ENCODE results near the gene PIWIL4.

- no peak for TF ChIP-seq ZNF302 (tag by site-specific recombination; IDR thresholded peaks at IDR 0.05; ENCODE audit: low read depth)
- no peak for TF ChIP-seq ZBTB1 (tag by site-specific recombination; IDR thresholded peaks at IDR 0.05)
- no peak for TF ChIP-seq CTCF (tag by site-specific recombination; IDR thresholded peaks at IDR 0.05)
- TF ChIP-seq ZNF561 (tag by site-specific recombination; IDR thresholded peaks at IDR 0.05; ENCODE audit: borderline replicate concordance) = no peak
- TF ChIP-seq ZNF37A (tag by site-specific recombination; IDR thresholded peaks at IDR 0.05) = no peak
- no peak for TF ChIP-seq ZNF10 (tag by site-specific recombination; IDR thresholded peaks at IDR 0.05)
- no peak for TF ChIP-seq ZNF529 (tag by site-specific recombination; IDR thresholded peaks at IDR 0.05; ENCODE audit: insufficient replicate concordance)
- TF ChIP-seq ZBTB6 (tag by site-specific recombination; IDR thresholded peaks at IDR 0.05) = no peak
- no peak for TF ChIP-seq TRIM28 (IDR thresholded peaks at IDR 0.05; ENCODE audit: borderline replicate concordance, low read length)
- no peak for TF ChIP-seq ZNF768 (tag by site-specific recombination; IDR thresholded peaks at IDR 0.05)
- TF ChIP-seq, protein P1, sequence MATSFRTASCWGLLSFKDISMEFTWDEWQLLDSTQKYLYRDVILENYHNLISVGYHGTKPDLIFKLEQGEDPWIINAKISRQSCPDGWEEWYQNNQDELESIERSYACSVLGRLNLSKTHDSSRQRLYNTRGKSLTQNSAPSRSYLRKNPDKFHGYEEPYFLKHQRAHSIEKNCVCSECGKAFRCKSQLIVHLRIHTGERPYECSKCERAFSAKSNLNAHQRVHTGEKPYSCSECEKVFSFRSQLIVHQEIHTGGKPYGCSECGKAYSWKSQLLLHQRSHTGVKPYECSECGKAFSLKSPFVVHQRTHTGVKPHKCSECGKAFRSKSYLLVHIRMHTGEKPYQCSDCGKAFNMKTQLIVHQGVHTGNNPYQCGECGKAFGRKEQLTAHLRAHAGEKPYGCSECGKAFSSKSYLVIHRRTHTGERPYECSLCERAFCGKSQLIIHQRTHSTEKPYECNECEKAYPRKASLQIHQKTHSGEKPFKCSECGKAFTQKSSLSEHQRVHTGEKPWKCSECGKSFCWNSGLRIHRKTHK (tag by site-specific recombination; IDR thresholded peaks at IDR 0.05) = no peak
- no peak for TF ChIP-seq ZBTB17 (tag by site-specific recombination; IDR thresholded peaks at IDR 0.05)
- TF ChIP-seq, protein P2, sequence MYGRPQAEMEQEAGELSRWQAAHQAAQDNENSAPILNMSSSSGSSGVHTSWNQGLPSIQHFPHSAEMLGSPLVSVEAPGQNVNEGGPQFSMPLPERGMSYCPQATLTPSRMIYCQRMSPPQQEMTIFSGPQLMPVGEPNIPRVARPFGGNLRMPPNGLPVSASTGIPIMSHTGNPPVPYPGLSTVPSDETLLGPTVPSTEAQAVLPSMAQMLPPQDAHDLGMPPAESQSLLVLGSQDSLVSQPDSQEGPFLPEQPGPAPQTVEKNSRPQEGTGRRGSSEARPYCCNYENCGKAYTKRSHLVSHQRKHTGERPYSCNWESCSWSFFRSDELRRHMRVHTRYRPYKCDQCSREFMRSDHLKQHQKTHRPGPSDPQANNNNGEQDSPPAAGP (tag by site-specific recombination; IDR thresholded peaks at IDR 0.05) = no peak
Observed at GRCh38 chr11:94597896-94598295, 30.7 kb downstream of the PIWIL4 start.
